OCI-LY1 (cell line): ENCODE results near the gene DOK6.

ENCODE experiments used
- H2AFZ ChIP-seq: fragments of 200-600 bp; sonication (generic), shearing (Covaris generic); 2 replicates; pipeline ENCODE4 v1.6.0; 2014; ENCODE audit warnings: antibody characterized with exemption, mild to moderate bottlenecking, low read length
- H3F3A ChIP-seq: fragments of 200-600 bp; sonication (generic), shearing (Covaris generic); 2 replicates; pipeline ENCODE4 v1.6.0; 2014; ENCODE audit warnings: mild to moderate bottlenecking, antibody characterized with exemption, low read length, moderate library complexity; ENCODE audit not compliant: insufficient read depth
- H3K27ac ChIP-seq: fragments of 200-600 bp; sonication (generic); 2 replicates; pipeline ENCODE4 v1.5.1; 2014; ENCODE audit warnings: low read length, mixed run types, mild to moderate bottlenecking, low read depth; ENCODE audit not compliant: poor library complexity, severe bottlenecking
- H3K27me3 ChIP-seq: fragments of 200-600 bp; sonication (generic); 2 replicates; pipeline ENCODE4 v1.6.0; 2014; ENCODE audit warnings: antibody characterized with exemption, mild to moderate bottlenecking, low read length, moderate library complexity; ENCODE audit not compliant: insufficient read depth
- H3K36me3 ChIP-seq: fragments of 200-600 bp; sonication (generic); 2 replicates; pipeline ENCODE4 v1.6.1; 2014; ENCODE audit warnings: mild to moderate bottlenecking, antibody characterized with exemption, low read length, moderate library complexity, mixed read lengths; ENCODE audit not compliant: insufficient read depth
- H3K4me1 ChIP-seq: fragments of 200-600 bp; sonication (generic); 2 replicates; pipeline ENCODE4 v1.5.1; 2014; ENCODE audit warnings: mild to moderate bottlenecking, low read length, moderate library complexity; ENCODE audit not compliant: insufficient read depth, severe bottlenecking
- H3K4me2 ChIP-seq: fragments of 200-600 bp; sonication (generic), shearing (Covaris generic); 2 replicates; pipeline ENCODE4 v1.6.1; 2014; ENCODE audit warnings: low read length
- H3K4me3 ChIP-seq: fragments of 200-600 bp; sonication (generic); 2 replicates; pipeline ENCODE4 v1.5.1; 2014; ENCODE audit warnings: low read length, low read depth, mild to moderate bottlenecking, mixed read lengths; ENCODE audit not compliant: poor library complexity, severe bottlenecking
- H3K79me2 ChIP-seq: fragments of 200-600 bp; shearing (Covaris generic); 2 replicates; pipeline ENCODE4 v1.6.1; 2016; ENCODE audit warnings: mixed run types, low read length, mixed read lengths; ENCODE audit not compliant: insufficient read depth
- H3K9ac ChIP-seq: fragments of 200-600 bp; sonication (generic), shearing (Covaris generic); 2 replicates; pipeline ENCODE4 v1.6.1; 2014; ENCODE audit warnings: mild to moderate bottlenecking, low read length, mixed read lengths
- H3K9me2 ChIP-seq: fragments of 200-600 bp; sonication (generic), shearing (Covaris generic); 2 replicates; pipeline ENCODE4 v1.6.1; 2014; ENCODE audit warnings: low read depth, mild to moderate bottlenecking, low read length, mixed read lengths
- H3K9me3 ChIP-seq: fragments of 200-600 bp; shearing (Covaris generic); 2 replicates; pipeline ENCODE4 v1.6.1; 2014; ENCODE audit warnings: low read length, mixed read lengths
- H4K20me1 ChIP-seq: fragments of 200-600 bp; sonication (generic), shearing (Covaris generic); 2 replicates; pipeline ENCODE4 v1.6.0; 2016; ENCODE audit warnings: mild to moderate bottlenecking, low read length; ENCODE audit not compliant: insufficient read depth
- EZH2 ChIP-seq: fragments of 200-600 bp; sonication (generic), shearing (Covaris generic); IDR thresholded peaks from 2 replicates; pipeline ENCODE4 v1.8.0; 2017; ENCODE audit warnings: borderline replicate concordance, mixed run types, mild to moderate bottlenecking, antibody characterized with exemption, low read length, moderate library complexity, mixed read lengths
- TF ChIP-seq, protein P1 (sequence below): fragments of 200-600 bp; sonication (generic), shearing (Covaris generic); IDR thresholded peaks from 2 replicates; pipeline ENCODE4 v1.5.1; 2017; ENCODE audit warnings: mild to moderate bottlenecking, antibody characterized with exemption, low read length, moderate library complexity, mixed read lengths

Gene DOK6

DNA sequence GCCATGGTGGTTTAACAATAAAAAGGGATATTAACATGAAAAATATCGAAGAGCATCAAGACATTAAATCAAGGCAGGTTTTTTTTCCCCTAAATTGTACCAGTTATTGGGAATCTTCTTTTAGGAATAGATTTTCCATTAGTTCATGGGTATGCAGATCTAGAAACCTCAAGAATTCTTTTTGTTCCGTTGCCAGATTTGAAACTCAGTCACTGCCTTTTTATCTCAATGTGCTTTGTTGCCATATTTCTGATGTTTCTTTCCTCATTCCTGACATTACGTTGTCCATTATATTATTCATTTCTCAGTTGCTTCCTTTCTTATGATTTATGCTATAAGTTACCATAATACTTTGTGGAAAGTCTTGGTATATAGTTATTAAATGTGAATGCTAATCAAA is 384.8 kb downstream of the DOK6 start:
- no peak overlapping the region for H3K9ac ChIP-seq

DNA sequence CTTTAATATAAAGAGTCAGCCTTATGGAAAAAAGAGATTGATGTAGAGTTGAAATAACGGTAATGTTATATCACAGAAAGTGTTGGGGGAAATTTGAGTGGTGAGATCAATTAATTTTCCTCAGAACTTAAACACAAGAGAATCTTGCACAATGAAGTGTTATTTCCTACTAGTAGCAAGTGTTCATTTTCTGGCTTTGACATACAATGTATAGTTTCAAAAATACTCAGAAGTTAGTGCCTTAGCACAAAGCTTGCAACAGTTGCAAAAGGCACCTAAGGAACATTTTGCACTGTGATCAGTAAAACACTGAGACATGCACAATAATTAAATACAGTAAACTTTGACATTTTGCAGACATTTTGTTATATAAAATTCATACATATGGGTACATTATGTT is 385.7 kb downstream of the DOK6 start:
- Histone ChIP-seq H3K4me2 (no peak overlapping the region), H3K27me3 (no peaks in the 10 kb centered on the region), H3K79me2 (no peaks in the 10 kb centered on the region), H3F3A (no peaks in the 10 kb centered on the region), H3K27ac (no peak overlapping the region), H4K20me1 (no peaks in the 10 kb centered on the region), H3K9ac (no peak overlapping the region), H3K36me3 (no peaks in the 10 kb centered on the region), H3K4me3 (no peak overlapping the region), H3K4me1 (no peaks in the 10 kb centered on the region), H3K9me3 (no peaks in the 10 kb centered on the region), H2AFZ (no peak overlapping the region), H3K9me2 (no peaks in the 10 kb centered on the region)
- no peak for TF ChIP-seq EZH2
- TF ChIP-seq, protein P1, sequence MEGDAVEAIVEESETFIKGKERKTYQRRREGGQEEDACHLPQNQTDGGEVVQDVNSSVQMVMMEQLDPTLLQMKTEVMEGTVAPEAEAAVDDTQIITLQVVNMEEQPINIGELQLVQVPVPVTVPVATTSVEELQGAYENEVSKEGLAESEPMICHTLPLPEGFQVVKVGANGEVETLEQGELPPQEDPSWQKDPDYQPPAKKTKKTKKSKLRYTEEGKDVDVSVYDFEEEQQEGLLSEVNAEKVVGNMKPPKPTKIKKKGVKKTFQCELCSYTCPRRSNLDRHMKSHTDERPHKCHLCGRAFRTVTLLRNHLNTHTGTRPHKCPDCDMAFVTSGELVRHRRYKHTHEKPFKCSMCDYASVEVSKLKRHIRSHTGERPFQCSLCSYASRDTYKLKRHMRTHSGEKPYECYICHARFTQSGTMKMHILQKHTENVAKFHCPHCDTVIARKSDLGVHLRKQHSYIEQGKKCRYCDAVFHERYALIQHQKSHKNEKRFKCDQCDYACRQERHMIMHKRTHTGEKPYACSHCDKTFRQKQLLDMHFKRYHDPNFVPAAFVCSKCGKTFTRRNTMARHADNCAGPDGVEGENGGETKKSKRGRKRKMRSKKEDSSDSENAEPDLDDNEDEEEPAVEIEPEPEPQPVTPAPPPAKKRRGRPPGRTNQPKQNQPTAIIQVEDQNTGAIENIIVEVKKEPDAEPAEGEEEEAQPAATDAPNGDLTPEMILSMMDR, result no peak

More for the DNA sequence above, 384.8 kb downstream of the DOK6 start:
- Histone ChIP-seq H3K4me1 (no peaks in the 10 kb centered on the region), H3K4me2 (no peak overlapping the region), H3F3A (no peaks in the 10 kb centered on the region), H3K9me2 (no peaks in the 10 kb centered on the region), H3K27ac (no peak overlapping the region), H3K4me3 (no peak overlapping the region), H3K36me3 (no peaks in the 10 kb centered on the region), H3K79me2 (no peaks in the 10 kb centered on the region), H2AFZ (no peak overlapping the region), H3K27me3 (no peaks in the 10 kb centered on the region), H4K20me1 (no peaks in the 10 kb centered on the region), H3K9me3 (no peaks in the 10 kb centered on the region)
- no peak for TF ChIP-seq EZH2
- TF ChIP-seq, protein P1, result no peak

DNA sequence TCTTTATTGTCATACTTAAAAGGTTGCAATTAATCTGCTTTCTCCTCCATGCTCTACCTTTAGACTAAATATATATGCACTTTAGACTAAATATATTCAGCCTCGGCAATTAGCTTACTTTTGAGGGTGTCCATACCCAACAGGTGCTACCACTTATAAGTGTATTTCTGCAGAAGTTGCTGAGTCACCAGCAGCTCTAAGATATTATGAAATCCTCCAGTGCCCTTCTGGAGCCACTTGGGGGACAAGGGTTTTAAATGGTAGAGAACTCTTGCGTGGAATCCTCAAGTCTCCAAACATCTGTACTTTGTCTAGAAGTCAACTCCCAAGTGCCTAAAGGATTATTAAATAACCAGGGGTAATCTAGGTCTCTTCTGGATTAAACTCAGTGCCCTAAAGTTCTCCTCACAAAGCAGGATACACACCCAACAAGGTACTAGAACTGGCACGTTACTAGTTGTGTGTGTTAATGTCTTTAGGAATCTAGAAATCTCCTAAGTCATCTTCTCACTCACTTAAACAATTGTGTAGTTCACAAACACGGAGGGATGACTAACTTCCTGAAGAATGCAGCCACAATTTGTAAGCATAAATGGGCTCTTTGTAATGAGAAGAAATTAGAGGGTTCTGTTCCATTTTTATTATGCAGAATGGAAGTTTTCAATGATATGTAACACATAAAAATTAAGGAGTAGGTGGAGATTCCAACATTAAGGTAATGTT is 387.3 kb downstream of the DOK6 start:
- no peaks in the 10 kb centered on the region for H3K27me3 ChIP-seq
- H4K20me1 ChIP-seq, result no peaks in the 10 kb centered on the region
- no peaks in the 10 kb centered on the region for H3F3A ChIP-seq

More for the DNA sequence above, 387.3 kb downstream of the DOK6 start:
- Histone ChIP-seq H3K9me3 (no peaks in the 10 kb centered on the region), H3K79me2 (no peaks in the 10 kb centered on the region), H3K27ac (no peak overlapping the region), H2AFZ (no peak overlapping the region), H3K36me3 (no peaks in the 10 kb centered on the region), H3K9me2 (no peaks in the 10 kb centered on the region), H3K4me3 (no peak overlapping the region), H3K4me2 (no peak overlapping the region), H3K9ac (no peak overlapping the region), H3K4me1 (no peaks in the 10 kb centered on the region)
- no peak for TF ChIP-seq EZH2
- TF ChIP-seq, protein P1, result no peak
